HepG2 (cell line): ENCODE measurements around the gene GSAP. TPM values are rescaled to one million over a fixed set of nuclear protein-coding genes. Genes with fewer than 3 reads are reported as not detected.

Source experiments
- DNMT3B ChIP-seq: conservative IDR thresholded peaks from 2 replicates; pipeline ENCODE4 v1.6.1; 2016; ENCODE audit warnings: missing biosample characterization, control low read depth
- EHMT2 ChIP-seq: fragments of 200-600 bp; sonication (generic); IDR thresholded peaks from 2 replicates; pipeline ENCODE4 v1.7.0; 2017; ENCODE audit warnings: antibody characterized with exemption, low read depth, low read length, borderline replicate concordance
- FOXM1 ChIP-seq: sonication (generic); formaldehyde crosslinking; IDR thresholded peaks from 2 replicates; pipeline ENCODE4 v1.5.0; 2020; ENCODE audit warnings: missing genetic modification reagents
- GATA4 ChIP-seq: sonication (generic); IDR thresholded peaks from 2 replicates; pipeline ENCODE4 v1.6.1; 2016; ENCODE audit warnings: antibody characterized with exemption, low read depth, borderline replicate concordance
- HMGA1 ChIP-seq: sonication (generic); formaldehyde crosslinking; conservative IDR thresholded peaks from 2 replicates; pipeline ENCODE4 v1.4.0; 2020; ENCODE audit warnings: missing genetic modification reagents
- HOXA5 ChIP-seq: sonication (generic); formaldehyde crosslinking; IDR thresholded peaks from 2 replicates; pipeline ENCODE4 v1.4.0; 2020; ENCODE audit warnings: missing genetic modification reagents
- NCOA2 ChIP-seq: sonication (generic); formaldehyde crosslinking; IDR thresholded peaks from 2 replicates; pipeline ENCODE4 v1.8.0; 2022; ENCODE audit warnings: inconsistent platforms
- PHB2 ChIP-seq: fragments of 450-650 bp; IDR thresholded peaks from 2 replicates; pipeline ENCODE4 v1.6.1; 2018; ENCODE audit not compliant: partially characterized antibody
- RBAK ChIP-seq: sonication (generic); formaldehyde crosslinking; IDR thresholded peaks from 2 replicates; pipeline ENCODE4 v1.5.1; 2020; ENCODE audit warnings: mild to moderate bottlenecking, missing genetic modification reagents
- SP2 ChIP-seq: sonication (generic); formaldehyde crosslinking; IDR thresholded peaks from 2 replicates; pipeline ENCODE4 v1.5.1; 2020; ENCODE audit warnings: mild to moderate bottlenecking, missing genetic modification reagents
- ZNF383 ChIP-seq: sonication (generic); formaldehyde crosslinking; IDR thresholded peaks from 2 replicates; pipeline ENCODE4 v1.4.0; 2020; ENCODE audit warnings: missing genetic modification reagents, mild to moderate bottlenecking, borderline replicate concordance
- ZNF547 ChIP-seq: sonication (generic); formaldehyde crosslinking; IDR thresholded peaks from 2 replicates; pipeline ENCODE4 v1.5.1; 2020; ENCODE audit warnings: mild to moderate bottlenecking, missing genetic modification reagents
- ZNF644 ChIP-seq: IDR thresholded peaks from 2 replicates; pipeline ENCODE4 v1.6.1; 2016; ENCODE audit warnings: low read depth
- ZNF720 ChIP-seq: sonication (generic); formaldehyde crosslinking; IDR thresholded peaks from 2 replicates; pipeline ENCODE4 v1.4.0; 2020; ENCODE audit warnings: missing genetic modification reagents
- ZNF746 ChIP-seq: sonication (generic); formaldehyde crosslinking; IDR thresholded peaks from 2 replicates; pipeline ENCODE4 v1.8.0; 2022; ENCODE audit warnings: mild to moderate bottlenecking, missing genetic modification reagents
- ZNF883 ChIP-seq: sonication (generic); formaldehyde crosslinking; IDR thresholded peaks from 2 replicates; pipeline ENCODE4 v1.5.1; 2020; ENCODE audit warnings: mild to moderate bottlenecking, missing genetic modification reagents; ENCODE audit errors: not compliant biosample characterization
- polyA plus RNA-seq, 8 experiments: library from polyadenylated mRNA; depleted of rRNA in 3 of 8; stranded (reverse) in 7 of 8; unstranded in 1 of 8; fragments of >200 nt; fragmentation: Illumina TruSeq in 4 of 8; extraction: Trizol in 4 of 8; gene quantifications; 2 replicates each; pipeline versions ENCODE4 v1.2.1 to v1.2.3, GENCODE V29; 2011 to 2016; ENCODE audit warnings: low read depth in 4 of 8, missing spikeins in 1 of 8, mixed read lengths in 1 of 8; ENCODE audit not compliant: insufficient read depth in 1 of 8
- total RNA-seq, 5 experiments: library from RNA; depleted of rRNA; stranded (reverse); fragments of >200 nt; fragmentation: Illumina TruSeq; extraction: Trizol; gene quantifications; 2 replicates each; pipeline ENCODE4 v1.2.3, GENCODE V29; 2016; ENCODE audit warnings: low read depth in 1 of 5
- TF ChIP-seq, protein P1 (sequence below): IDR thresholded peaks from 2 replicates; pipeline ENCODE4 v1.6.1; 2012; ENCODE audit warnings: inconsistent platforms
- TF ChIP-seq, protein P2 (sequence below): sonication (generic); formaldehyde crosslinking; conservative IDR thresholded peaks from 2 replicates; pipeline ENCODE4 v1.4.0; 2020; ENCODE audit warnings: missing genetic modification reagents
- TF ChIP-seq, protein P3 (sequence below): sonication (generic); formaldehyde crosslinking; IDR thresholded peaks from 2 replicates; pipeline ENCODE4 v1.5.1; 2020; ENCODE audit warnings: mild to moderate bottlenecking, missing genetic modification reagents, moderate library complexity
- TF ChIP-seq, protein P4 (sequence below): sonication (generic); formaldehyde crosslinking; IDR thresholded peaks from 2 replicates; pipeline ENCODE4 v1.4.0; 2020; ENCODE audit warnings: mild to moderate bottlenecking, missing genetic modification reagents
- TF ChIP-seq, protein P5 (sequence below): sonication (generic); formaldehyde crosslinking; IDR thresholded peaks from 2 replicates; pipeline ENCODE4 v1.8.1; 2023; ENCODE audit warnings: mild to moderate bottlenecking, missing genetic modification reagents
- TF ChIP-seq, protein P6 (sequence below): sonication (generic); formaldehyde crosslinking; IDR thresholded peaks from 2 replicates; pipeline ENCODE4 v1.8.0; 2022; ENCODE audit warnings: missing genetic modification reagents, mild to moderate bottlenecking, inconsistent platforms, borderline replicate concordance

Gene GSAP
- total and polyA plus RNA-seq, 2 of the 13 experiments (the other 11 are each of a cell fraction or from before 2014, with no cell fraction given), result 34.6 to 40.6 TPM

DNA sequence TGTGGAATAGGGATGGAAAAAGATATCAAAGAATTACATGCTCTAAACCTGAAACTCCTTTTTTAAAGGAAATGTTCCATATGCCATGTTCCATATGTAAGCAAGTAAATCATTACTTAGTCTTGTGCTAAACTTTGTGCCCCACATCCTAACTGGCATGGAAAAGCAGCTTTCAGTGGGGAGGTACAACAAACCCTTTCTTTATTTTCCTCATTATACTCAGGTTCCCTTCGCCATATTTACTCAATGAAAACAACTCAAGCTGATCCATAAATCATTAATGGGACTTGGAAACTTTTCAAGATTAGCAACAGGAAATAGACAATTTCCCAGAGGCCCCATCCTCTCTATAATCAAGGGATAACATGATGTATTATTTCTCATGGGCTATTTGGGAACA is 56.0 kb downstream of the GSAP start (continued):
- TF ChIP-seq, protein P1, sequence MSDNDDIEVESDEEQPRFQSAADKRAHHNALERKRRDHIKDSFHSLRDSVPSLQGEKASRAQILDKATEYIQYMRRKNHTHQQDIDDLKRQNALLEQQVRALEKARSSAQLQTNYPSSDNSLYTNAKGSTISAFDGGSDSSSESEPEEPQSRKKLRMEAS, result no peak
- TF ChIP-seq SP2 (CRISPR knock-in tag) (no peak), ZNF644 (CRISPR knock-in tag) (0 out of 2 replicates have a peak, but pooled peaks have one; percentile 25), PHB2 (no peak), GATA4 (no peak), ZNF383 (CRISPR knock-in tag) (no peak), HOXA5 (no peak), ZNF720 (CRISPR knock-in tag) (no peak), FOXM1 (CRISPR knock-in tag) (no peak), HMGA1 (no peak), RBAK (CRISPR knock-in tag) (no peak), NCOA2 (peak; percentile 61; the same call in 1 of the 2 replicates), DNMT3B (no peak), ZNF746 (CRISPR knock-in tag) (no peak), ZNF883 (no peak), ZNF547 (CRISPR knock-in tag) (no peak), EHMT2 (peak; percentile 67)
- TF ChIP-seq, protein P2, sequence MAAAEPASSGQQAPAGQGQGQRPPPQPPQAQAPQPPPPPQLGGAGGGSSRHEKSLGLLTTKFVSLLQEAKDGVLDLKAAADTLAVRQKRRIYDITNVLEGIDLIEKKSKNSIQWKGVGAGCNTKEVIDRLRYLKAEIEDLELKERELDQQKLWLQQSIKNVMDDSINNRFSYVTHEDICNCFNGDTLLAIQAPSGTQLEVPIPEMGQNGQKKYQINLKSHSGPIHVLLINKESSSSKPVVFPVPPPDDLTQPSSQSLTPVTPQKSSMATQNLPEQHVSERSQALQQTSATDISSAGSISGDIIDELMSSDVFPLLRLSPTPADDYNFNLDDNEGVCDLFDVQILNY, result no peak
- TF ChIP-seq, protein P3, sequence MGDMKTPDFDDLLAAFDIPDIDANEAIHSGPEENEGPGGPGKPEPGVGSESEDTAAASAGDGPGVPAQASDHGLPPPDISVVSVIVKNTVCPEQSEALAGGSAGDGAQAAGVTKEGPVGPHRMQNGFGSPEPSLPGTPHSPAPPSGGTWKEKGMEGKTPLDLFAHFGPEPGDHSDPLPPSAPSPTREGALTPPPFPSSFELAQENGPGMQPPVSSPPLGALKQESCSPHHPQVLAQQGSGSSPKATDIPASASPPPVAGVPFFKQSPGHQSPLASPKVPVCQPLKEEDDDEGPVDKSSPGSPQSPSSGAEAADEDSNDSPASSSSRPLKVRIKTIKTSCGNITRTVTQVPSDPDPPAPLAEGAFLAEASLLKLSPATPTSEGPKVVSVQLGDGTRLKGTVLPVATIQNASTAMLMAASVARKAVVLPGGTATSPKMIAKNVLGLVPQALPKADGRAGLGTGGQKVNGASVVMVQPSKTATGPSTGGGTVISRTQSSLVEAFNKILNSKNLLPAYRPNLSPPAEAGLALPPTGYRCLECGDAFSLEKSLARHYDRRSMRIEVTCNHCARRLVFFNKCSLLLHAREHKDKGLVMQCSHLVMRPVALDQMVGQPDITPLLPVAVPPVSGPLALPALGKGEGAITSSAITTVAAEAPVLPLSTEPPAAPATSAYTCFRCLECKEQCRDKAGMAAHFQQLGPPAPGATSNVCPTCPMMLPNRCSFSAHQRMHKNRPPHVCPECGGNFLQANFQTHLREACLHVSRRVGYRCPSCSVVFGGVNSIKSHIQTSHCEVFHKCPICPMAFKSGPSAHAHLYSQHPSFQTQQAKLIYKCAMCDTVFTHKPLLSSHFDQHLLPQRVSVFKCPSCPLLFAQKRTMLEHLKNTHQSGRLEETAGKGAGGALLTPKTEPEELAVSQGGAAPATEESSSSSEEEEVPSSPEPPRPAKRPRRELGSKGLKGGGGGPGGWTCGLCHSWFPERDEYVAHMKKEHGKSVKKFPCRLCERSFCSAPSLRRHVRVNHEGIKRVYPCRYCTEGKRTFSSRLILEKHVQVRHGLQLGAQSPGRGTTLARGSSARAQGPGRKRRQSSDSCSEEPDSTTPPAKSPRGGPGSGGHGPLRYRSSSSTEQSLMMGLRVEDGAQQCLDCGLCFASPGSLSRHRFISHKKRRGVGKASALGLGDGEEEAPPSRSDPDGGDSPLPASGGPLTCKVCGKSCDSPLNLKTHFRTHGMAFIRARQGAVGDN (CRISPR knock-in tag), result no peak
- TF ChIP-seq, protein P4, sequence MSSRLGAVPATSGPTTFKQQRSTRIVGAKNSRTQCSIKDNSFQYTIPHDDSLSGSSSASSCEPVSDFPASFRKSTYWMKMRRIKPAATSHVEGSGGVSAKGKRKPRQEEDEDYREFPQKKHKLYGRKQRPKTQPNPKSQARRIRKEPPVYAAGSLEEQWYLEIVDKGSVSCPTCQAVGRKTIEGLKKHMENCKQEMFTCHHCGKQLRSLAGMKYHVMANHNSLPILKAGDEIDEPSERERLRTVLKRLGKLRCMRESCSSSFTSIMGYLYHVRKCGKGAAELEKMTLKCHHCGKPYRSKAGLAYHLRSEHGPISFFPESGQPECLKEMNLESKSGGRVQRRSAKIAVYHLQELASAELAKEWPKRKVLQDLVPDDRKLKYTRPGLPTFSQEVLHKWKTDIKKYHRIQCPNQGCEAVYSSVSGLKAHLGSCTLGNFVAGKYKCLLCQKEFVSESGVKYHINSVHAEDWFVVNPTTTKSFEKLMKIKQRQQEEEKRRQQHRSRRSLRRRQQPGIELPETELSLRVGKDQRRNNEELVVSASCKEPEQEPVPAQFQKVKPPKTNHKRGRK (CRISPR knock-in tag), result no peak
- TF ChIP-seq, protein P5, sequence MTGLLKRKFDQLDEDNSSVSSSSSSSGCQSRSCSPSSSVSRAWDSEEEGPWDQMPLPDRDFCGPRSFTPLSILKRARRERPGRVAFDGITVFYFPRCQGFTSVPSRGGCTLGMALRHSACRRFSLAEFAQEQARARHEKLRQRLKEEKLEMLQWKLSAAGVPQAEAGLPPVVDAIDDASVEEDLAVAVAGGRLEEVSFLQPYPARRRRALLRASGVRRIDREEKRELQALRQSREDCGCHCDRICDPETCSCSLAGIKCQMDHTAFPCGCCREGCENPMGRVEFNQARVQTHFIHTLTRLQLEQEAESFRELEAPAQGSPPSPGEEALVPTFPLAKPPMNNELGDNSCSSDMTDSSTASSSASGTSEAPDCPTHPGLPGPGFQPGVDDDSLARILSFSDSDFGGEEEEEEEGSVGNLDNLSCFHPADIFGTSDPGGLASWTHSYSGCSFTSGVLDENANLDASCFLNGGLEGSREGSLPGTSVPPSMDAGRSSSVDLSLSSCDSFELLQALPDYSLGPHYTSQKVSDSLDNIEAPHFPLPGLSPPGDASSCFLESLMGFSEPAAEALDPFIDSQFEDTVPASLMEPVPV (CRISPR knock-in tag), result no peak
- TF ChIP-seq, protein P6, sequence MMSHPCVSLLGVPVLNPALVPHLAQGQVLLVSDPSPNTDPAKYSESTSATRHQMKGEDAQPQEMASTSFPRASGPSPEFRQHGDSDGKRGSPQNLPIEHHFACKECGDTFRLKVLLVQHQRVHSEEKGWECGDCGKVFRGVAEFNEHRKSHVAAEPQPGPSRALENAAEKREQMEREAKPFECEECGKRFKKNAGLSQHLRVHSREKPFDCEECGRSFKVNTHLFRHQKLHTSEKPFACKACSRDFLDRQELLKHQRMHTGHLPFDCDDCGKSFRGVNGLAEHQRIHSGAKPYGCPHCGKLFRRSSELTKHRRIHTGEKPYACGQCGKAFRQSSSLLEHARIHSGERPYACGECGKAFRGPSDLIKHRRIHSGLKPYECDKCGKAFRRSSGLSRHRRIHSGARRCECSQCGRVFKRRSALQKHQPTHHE, result no peak
